Mucosa of stomach (tissue), 1 donor: Measurements from ENCODE around the gene OR7G1.

Experiments used
- H3K27me3 ChIP-seq: one replicate; pipeline ENCODE4 v1.7.0; 2013; ENCODE audit warnings: mild to moderate bottlenecking, low read length; ENCODE audit not compliant: control insufficient read depth, insufficient read depth
- H3K36me3 ChIP-seq: one replicate; pipeline ENCODE4 v1.7.0; 2013; ENCODE audit warnings: low read length; ENCODE audit not compliant: control insufficient read depth, insufficient read depth
- H3K4me1 ChIP-seq: one replicate; pipeline ENCODE4 v1.7.0; 2013; ENCODE audit warnings: mild to moderate bottlenecking, low read length; ENCODE audit not compliant: control insufficient read depth, insufficient read depth
- H3K4me3 ChIP-seq: one replicate; pipeline ENCODE4 v1.7.0; 2013; ENCODE audit warnings: low read length
- H3K9ac ChIP-seq: one replicate; pipeline ENCODE4 v1.7.0; 2013; ENCODE audit warnings: mild to moderate bottlenecking, low read length, moderate library complexity
- H3K9me3 ChIP-seq: one replicate; pipeline ENCODE4 v1.7.0; 2013; ENCODE audit warnings: mild to moderate bottlenecking, low read length, moderate library complexity; ENCODE audit not compliant: control insufficient read depth
- donor health status: Pancreatic carcinoma.

OR7G1 gene

DNA sequence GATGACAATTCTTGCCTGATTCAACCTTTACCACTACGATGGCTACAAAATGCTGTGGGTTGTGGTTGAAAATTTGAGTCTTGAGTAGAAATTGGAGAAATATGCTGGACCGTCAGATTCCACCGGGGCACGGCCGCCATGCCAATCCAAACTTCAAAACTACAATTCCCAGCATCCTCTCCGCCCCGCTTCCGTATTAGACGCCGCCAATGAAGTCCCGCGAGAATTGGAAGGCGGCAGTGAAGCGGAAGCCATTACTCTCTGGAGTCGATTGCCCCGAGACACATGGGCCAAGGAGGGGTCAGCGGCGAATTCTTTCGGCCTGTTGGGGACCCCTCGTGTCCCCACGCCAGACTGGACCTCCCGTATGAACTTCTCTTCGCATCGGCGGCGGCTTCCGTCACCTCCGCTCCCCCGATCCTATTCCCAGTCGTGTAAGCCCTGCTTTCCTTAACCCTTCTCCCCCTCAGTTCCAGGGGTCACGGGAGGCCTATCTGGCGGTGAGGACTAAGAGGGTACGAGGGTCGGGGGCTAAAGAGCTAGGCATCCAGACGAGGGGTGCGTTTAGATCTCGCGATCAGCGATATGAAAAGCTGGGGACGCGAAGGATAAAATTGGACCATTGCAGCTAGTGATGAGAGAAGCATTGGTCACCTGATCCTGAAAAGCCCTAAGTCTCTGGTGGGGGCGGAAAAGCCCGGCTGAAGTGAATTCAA is 24.8 kb upstream of the OR7G1 start, which contains the start of gene ZNF317:
ZNF317 (plus strand) TSS at position 239 of the 716 bp plus-strand sequence. CDS start 15,620 bp downstream, outside the sequence.
- no peaks in the 10 kb centered on the region for H3K27me3 ChIP-seq
- no peaks in the 10 kb centered on the region for H3K36me3 ChIP-seq
- H3K4me3 ChIP-seq: peak within 1 kb of the TSS; percentile 92
- no peaks in the 10 kb centered on the region for H3K4me1 ChIP-seq
- peak within 1 kb of the TSS; percentile 92 for H3K9ac ChIP-seq
- H3K9me3 ChIP-seq: peaks cover 4% of the 10 kb centered on the region

DNA sequence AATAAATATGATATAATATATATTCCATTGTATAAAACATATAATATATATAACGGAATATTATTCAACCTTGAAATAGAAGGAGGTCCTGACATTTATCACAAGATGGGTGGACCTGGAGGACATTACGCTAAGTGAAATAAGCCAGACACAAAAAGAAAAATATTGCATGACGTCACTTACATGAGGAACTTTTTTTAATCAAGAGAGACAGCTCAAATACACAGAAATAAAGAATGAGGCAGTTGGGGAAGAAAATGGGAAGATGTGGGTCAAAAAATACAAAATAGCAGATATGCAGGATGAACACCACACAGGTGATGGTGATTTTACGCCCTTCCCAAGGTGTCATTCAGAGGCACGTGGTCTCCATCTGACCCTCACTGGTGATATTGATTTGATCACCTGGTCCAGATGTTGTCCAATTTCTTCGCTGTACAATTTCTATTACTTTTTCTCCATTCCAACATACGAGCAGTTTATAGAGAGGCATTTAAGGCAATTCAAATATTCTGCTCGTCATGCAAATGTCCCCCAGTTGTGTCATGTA is 24.1 kb upstream of the OR7G1 start:
- H3K9ac ChIP-seq: peak overlapping the region; percentile 92
- peak overlapping the region; percentile 92 for H3K4me3 ChIP-seq
- H3K9me3 ChIP-seq: peaks cover 4% of the 10 kb centered on the region
- no peaks in the 10 kb centered on the region for H3K27me3 ChIP-seq
- no peaks in the 10 kb centered on the region for H3K36me3 ChIP-seq
- H3K4me1 ChIP-seq: no peaks in the 10 kb centered on the region

DNA sequence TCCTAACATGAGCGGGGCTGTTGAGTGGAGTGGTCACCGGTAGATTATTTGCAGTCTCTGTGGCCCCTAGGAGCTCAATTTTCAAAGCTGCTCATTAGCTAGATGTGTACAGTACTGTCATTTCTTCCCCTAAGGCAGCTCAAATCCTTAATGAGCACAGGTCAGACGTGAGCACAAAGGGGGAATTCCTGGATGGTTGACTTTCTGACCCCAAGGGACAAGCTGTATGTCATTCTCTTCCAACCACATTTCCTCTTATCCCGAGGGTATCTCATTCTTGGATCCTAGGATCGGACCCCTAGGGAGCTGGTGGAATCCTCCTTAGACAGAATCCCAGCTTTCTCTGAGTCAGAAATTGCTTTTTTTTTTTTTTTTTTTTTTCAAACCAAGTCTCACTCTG is 16.9 kb upstream of the OR7G1 start:
- H3K9me3 ChIP-seq: no peaks in the 10 kb centered on the region
- H3K9ac ChIP-seq: no peak overlapping the region
- H3K4me1 ChIP-seq: no peaks in the 10 kb centered on the region
- H3K36me3 ChIP-seq: no peaks in the 10 kb centered on the region
- no peak overlapping the region for H3K4me3 ChIP-seq
- H3K27me3 ChIP-seq: no peaks in the 10 kb centered on the region

DNA sequence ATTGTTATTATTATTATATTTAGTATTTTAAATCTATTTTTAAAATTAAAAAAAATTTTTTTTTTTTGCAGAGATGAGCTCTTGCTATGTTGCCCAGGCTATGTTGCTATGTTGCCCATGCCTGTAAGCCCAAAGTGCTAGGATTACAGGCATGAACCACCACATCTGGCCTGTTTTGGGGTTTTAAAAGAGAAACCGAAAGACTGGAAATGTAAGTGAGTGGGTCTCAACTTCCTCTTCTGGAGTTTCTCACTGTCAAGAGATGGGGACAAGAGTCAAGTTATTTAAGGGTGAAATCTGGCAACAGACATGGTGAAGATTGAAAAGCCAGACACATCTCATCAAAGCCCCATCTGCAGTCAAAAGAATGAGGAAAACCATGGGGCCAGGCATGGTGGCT is 15.4 kb upstream of the OR7G1 start:
- H3K9me3 ChIP-seq: no peaks in the 10 kb centered on the region
- H3K4me1 ChIP-seq: no peaks in the 10 kb centered on the region
- no peaks in the 10 kb centered on the region for H3K27me3 ChIP-seq
- H3K9ac ChIP-seq: no peak overlapping the region
- H3K4me3 ChIP-seq: no peak overlapping the region
- no peaks in the 10 kb centered on the region for H3K36me3 ChIP-seq

DNA sequence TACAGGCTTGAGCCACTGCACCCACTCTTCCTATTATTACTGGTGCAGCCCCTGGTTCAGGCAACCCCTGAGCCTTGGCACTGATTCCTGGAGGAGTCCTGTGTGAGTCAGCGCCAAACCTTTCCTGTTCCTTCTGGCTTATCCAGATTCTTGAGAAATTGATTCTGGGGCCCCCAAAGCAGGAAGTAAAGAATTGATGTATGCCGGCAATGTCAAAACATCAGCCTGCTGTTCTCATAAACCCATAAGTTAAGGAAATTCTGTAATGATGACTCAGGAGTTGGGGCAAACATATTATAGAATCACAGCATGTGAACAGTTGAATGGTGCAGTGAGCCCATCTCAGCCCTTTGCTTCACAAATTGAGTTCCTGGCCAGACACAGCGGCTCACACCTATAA is 12.6 kb upstream of the OR7G1 start:
- Histone ChIP-seq H3K4me3 (no peak overlapping the region), H3K4me1 (no peaks in the 10 kb centered on the region), H3K9me3 (no peaks in the 10 kb centered on the region), H3K27me3 (no peaks in the 10 kb centered on the region), H3K9ac (no peak overlapping the region), H3K36me3 (no peaks in the 10 kb centered on the region)

DNA sequence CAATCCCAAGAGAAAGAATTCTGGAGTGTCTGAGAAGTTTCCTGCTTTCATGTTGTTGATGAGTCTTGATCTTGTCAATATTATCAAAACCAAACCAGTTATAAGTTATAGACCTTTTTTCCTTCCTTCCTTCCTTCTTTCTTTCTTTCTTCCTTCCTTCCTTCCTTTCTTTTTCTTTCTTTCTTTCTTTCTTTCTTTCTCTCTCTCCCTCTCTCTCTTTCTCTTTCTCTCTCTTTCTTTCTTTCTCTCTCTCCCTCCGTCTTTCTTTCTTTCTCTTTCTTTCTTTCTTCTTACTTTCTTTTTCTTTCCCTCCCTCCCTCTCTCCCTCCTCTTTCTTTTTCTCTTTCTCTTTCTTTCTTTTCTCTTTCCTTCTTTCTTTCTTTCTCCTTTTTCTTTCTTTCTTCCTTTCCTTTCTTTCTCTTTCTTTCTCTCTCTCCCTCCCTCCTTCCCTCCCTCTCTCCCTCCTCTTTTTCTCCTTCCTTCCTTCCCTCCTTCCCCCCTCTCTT is 11.4 kb upstream of the OR7G1 start, which contains the start of gene OR7G3:
OR7G3 (minus strand) TSS at position 51 of the 506 bp plus-strand sequence; CDS start at position 51, 0 bp downstream.
- Histone ChIP-seq H3K4me1 (no peaks in the 10 kb centered on the region), H3K27me3 (no peaks in the 10 kb centered on the region), H3K36me3 (no peaks in the 10 kb centered on the region), H3K4me3 (no peak within 1 kb of the TSS), H3K9ac (no peak within 1 kb of the TSS), H3K9me3 (no peaks in the 10 kb centered on the region)

DNA sequence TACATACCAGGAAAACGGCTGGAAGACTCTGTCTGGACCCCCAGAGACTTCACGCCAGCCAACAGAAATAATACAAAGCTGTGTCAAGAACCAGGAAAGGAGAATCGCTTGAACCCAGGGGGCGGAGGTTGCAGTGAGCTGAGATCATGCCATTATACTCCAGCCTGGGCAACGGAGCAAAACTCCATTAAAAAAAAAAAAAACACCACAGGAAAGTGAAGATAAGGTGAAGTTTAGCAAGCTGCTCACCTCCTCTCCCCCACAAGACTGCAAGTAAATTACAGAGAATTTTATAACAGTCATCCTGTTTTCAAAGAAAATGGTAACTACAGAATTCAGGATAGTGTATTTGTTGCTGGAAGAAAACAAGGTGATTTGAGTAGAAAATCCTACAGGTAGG is 984 bp upstream of the OR7G1 start:
- no peaks in the 10 kb centered on the region for H3K27me3 ChIP-seq
- no peaks in the 10 kb centered on the region for H3K36me3 ChIP-seq
- no peak overlapping the region for H3K4me3 ChIP-seq
- no peak overlapping the region for H3K9ac ChIP-seq
- no peaks in the 10 kb centered on the region for H3K9me3 ChIP-seq
- H3K4me1 ChIP-seq: no peaks in the 10 kb centered on the region

DNA sequence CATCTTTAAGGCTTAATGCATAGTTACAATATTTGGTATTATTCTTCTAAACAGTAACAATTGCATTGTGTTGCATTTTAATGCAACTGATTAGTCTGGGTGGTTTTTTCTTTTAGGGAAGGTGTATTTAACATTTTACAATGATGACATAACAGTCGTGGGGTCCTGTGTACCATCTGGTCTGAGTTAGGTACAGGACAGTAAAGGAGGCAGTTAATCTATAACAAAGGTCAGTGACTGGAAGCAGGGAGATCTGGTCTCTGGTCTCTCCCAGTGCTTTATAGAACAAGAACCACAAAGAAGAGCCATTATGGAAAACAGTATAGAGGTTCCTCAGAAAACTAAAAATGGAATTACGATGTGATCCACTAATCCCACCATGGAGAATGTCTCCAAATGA is 5.6 kb downstream of the OR7G1 start:
- no peaks in the 10 kb centered on the region for H3K27me3 ChIP-seq
- H3K9me3 ChIP-seq: no peaks in the 10 kb centered on the region
- H3K4me3 ChIP-seq: no peak overlapping the region
- no peak overlapping the region for H3K9ac ChIP-seq
- H3K4me1 ChIP-seq: no peaks in the 10 kb centered on the region
- no peaks in the 10 kb centered on the region for H3K36me3 ChIP-seq

DNA sequence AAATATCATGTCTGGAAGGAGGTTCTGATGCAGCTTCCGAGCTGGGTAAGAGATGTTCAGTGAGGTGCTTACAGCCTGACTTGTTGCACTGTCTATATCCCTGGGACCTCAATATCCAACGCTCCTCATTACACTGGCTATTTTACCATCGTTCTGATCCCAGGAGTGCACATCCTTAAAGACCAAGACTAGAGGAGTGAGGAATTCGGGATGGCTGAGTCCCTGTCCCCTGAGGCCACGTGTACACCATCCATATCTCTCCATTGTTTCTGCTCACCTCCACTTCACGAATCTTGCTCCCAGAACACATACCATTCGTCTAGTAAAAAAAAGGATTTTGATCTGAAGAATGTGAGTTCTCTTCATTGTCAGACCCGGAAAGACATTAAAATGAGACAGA is 8.2 kb downstream of the OR7G1 start, which contains the start of gene OR7G2:
OR7G2 (minus strand) TSS at position 101 of the 400 bp plus-strand sequence. CDS start 4,232 bp downstream, outside the sequence.
- no peak within 1 kb of the TSS for H3K9ac ChIP-seq
- no peaks in the 10 kb centered on the region for H3K4me1 ChIP-seq
- H3K27me3 ChIP-seq: no peaks in the 10 kb centered on the region
- no peaks in the 10 kb centered on the region for H3K36me3 ChIP-seq
- H3K4me3 ChIP-seq: no peak within 1 kb of the TSS
- H3K9me3 ChIP-seq: no peaks in the 10 kb centered on the region

DNA sequence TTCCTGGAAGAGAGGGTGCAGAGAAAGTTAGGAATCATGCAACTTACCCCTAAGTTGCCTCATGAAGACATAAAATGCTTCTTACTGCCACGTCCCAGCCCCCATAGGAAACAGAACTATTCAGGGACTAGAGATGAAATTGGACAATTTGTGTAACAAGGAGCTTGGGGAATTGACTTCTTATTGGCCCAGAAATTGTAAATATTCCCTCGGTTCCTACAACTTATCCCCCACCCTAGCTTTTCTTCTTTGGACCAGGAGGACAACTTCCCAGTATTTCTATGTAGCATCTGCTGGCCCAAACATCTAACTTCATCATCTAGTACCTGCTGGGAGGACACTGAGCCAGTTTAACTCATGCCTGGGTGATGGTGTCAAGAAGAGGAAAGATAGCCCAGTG is 28.8 kb downstream of the OR7G1 start, which contains the start of gene OR1M1:
OR1M1 (plus strand) TSS at position 301 of the 400 bp plus-strand sequence. CDS start 6,184 bp downstream, outside the sequence.
- Histone ChIP-seq H3K4me3 (no peak within 1 kb of the TSS), H3K9ac (no peak within 1 kb of the TSS), H3K36me3 (no peaks in the 10 kb centered on the region), H3K9me3 (no peaks in the 10 kb centered on the region), H3K4me1 (no peaks in the 10 kb centered on the region), H3K27me3 (no peaks in the 10 kb centered on the region)

DNA sequence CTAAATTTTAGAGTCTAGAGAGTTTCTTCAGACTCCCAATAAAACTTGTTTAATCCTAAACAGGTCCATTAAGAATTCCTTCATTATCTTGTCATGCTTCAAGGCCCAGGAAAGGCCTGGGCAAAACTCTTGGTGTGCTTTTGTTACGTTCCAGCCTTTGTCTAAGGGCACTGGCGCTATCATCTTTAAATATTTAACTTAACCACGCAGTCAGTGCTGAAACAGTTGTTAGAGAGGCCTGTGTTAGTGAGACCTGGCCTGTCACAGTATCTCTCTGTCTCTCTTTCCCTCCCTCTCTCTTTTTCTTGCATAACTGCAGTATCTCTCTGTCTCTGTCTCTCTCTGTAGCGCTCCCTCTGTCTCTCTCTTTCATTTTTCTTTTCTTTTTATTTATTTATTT is 36.9 kb downstream of the OR7G1 start:
- H3K9me3 ChIP-seq: no peaks in the 10 kb centered on the region
- no peak overlapping the region for H3K4me3 ChIP-seq
- no peak overlapping the region for H3K9ac ChIP-seq
- no peaks in the 10 kb centered on the region for H3K27me3 ChIP-seq
- H3K36me3 ChIP-seq: no peaks in the 10 kb centered on the region
- peaks cover 19% of the 10 kb centered on the region for H3K4me1 ChIP-seq

DNA sequence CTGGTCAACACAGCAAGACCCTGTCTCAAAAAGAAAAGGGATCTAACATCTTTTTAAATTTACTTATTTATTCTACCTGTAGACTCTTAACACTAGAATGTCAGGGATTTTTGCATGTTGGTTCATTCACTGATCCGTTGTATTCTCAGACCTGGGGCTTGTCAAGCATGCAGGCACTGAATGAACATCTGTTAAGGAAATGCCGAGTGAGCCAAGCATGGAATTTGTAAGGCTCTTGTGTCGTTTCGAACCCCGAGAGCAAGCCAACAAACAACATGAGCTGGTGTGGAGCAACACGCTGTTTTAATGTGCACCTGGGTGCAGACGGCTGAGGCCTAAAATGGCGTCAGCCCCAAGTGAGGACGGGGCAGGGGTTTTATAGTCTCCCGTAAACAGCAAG is 38.7 kb downstream of the OR7G1 start:
- Histone ChIP-seq H3K9me3 (no peaks in the 10 kb centered on the region), H3K36me3 (no peaks in the 10 kb centered on the region), H3K4me1 (peaks cover 19% of the 10 kb centered on the region), H3K9ac (no peak overlapping the region), H3K27me3 (no peaks in the 10 kb centered on the region), H3K4me3 (no peak overlapping the region)
